CD4-positive, alpha-beta T cell treated with Interleukin-4 for 1 hour (primary cell): ENCODE results near the gene TFDP1.

Source experiments
- DNase-seq, 2 donors: peaks; one replicate each; pipeline ENCODE4 v3.0.0-alpha.2; 2020 to 2022

TFDP1 gene

GRCh38 chr13:113668491-113668971 is 84.0 kb downstream of the TFDP1 start:
- no peak for DNase-seq

DNA sequence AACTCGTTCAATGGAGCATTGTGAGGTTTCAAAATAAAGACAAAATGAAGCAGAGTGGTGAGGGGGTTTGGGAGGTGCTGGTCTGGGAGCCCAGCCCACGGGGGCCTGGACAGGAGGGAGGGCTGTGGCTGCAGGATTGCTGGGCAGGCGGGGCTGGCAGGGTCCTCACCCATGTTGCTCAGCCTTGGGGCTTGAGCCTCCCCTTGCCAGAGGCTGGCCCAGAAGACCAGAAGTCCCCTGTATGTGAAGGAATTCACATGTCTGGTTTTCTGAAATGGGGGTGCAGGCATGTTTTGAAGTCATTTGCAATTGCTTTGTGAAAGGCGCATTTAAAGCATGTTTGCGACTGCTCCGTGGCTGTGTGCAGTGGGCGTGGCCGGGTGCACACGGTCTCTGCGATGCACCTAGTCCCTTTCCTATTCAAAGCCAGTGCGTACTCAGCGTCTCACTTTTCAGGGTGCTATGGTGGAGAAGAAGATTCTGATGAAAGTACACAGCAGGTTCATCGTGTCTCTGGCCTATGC is 84.7 kb downstream of the TFDP1 start:
- no peak for DNase-seq

- no peak for DNase-seq
These were observed 85.3 kb downstream of the TFDP1 start for GRCh38 chr13:113669755-113670341.

DNA sequence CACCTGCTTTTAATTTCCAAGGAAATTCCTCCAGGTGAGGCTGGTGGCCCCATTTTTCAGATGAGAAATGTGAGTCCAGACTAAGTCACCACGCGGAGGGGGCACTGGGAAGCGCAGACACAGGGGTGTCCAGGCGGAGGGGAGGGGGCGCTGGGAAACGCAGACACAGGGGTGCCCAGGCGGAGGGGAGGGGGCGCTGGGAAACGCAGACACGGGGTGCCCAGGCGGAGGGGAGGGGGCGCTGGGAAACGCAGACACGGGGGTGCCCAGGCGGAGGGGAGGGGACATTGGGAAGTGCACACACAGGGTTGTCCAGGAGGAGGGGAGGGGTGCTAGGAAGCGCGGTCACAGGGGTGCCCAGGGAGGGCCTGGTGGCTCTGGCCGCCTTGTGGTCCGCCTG is 86.0 kb downstream of the TFDP1 start:
- no peak for DNase-seq

DNA sequence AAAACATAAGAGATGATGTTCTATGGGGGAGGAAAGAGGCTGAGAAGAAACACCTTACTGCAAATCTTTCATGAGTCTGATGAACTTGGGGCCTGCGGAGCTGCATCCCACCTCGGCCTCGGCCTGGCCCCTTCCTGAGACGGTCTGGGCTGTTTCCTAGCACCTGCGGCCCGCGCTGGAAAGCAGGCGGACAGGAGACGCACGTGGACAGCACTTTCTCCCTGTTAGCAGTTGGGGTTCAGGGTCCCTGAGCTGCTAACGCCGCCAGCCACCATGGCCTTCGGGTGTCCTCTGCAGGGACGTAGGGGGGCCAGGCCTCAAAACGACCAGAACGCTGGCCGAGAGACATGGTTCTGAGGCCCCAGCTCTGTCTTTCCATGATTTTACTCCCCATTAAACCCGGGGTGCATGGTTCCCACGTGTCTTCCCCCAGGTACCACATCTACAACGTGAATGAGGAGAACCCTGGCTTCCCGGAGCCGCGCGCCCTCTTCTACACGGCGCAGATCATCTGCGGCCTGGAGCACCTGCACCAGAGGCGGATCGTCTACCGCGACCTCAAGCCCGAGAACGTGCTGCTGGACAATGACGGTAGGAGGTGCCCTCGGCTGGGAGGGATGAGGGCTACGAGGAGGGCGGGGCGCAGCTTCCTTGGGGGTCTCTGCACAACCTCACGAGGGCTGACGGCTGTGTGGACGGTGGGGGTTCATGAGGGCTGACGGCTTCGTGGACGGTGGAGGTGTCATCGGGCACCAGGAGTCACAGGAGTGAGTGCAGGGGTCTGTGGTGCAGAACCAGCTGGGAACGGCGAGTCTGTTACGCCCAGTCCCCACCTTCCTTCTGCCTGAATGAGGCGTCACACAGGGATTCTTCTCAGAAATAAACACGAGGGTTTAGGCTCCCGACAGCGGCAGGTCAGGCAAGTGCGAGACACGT is 86.8 kb downstream of the TFDP1 start:
- DNase-seq = no peak

- DNase-seq = no peak
These were observed 87.6 kb downstream of the TFDP1 start for GRCh38 chr13:113672002-113672651.
